Hepatocyte (in vitro differentiated cells): ENCODE measurements around the gene EXOC4.

Source experiments
- CTCF ChIP-seq: fragments of 200-600 bp; sonication (generic); IDR thresholded peaks from 2 replicates; pipeline ENCODE4 v1.5.1; 2016; ENCODE audit warnings: antibody characterized with exemption, mild to moderate bottlenecking; ENCODE audit not compliant: poor library complexity
- EZH2phosphoT487 ChIP-seq: fragments of 200-600 bp; sonication (generic); IDR thresholded peaks from one replicate; pipeline ENCODE4 v1.6.1; 2018; ENCODE audit warnings: antibody characterized with exemption, mild to moderate bottlenecking, low read depth, moderate library complexity; ENCODE audit not compliant: unreplicated experiment, severe bottlenecking

GRCh38 chr7:133290676-133291333 is 37.9 kb downstream of the EXOC4 start:
- no peak for TF ChIP-seq CTCF
- no peak for TF ChIP-seq EZH2phosphoT487
